GM19397 (cell line): Measurements from ENCODE around the gene RNU5B-1.
"Not testable (repeated sequence)": the region's sequence is repeated elsewhere in the genome, so short reads cannot be mapped to it uniquely, and the experiment has no call there.

ENCODE experiments used
- ATAC-seq: cut with Tn5 transposase; IDR thresholded peaks from one replicate; pipeline ENCODE4 v1.9.1; 2021; ENCODE audit warnings: mild to moderate bottlenecking, moderate library complexity; ENCODE audit not compliant: unreplicated experiment

Gene RNU5B-1

GRCh38 chr15:65304381-65305149, at the start of gene RNU5B-1:
Gene RNU5B-1, plus strand, starts transcription at chr15:65304677.
- peak; percentile 60 for ATAC-seq

- ATAC-seq, result no peak
Measured at GRCh38 chr15:65254758-65255157, 49.7 kb upstream of the RNU5B-1 start.

- no peak for ATAC-seq
Measured at GRCh38 chr15:65255486-65256140, 48.9 kb upstream of the RNU5B-1 start.

GRCh38 chr15:65258375-65259262, 45.9 kb upstream of the RNU5B-1 start:
- no peak for ATAC-seq

GRCh38 chr15:65259367-65259797, 45.1 kb upstream of the RNU5B-1 start:
- ATAC-seq, result no peak

- no peak for ATAC-seq
Measured at GRCh38 chr15:65260968-65261367, 43.5 kb upstream of the RNU5B-1 start.

GRCh38 chr15:65263313-65263712, 41.2 kb upstream of the RNU5B-1 start:
- ATAC-seq, result no peak

GRCh38 chr15:65264863-65265430, 39.5 kb upstream of the RNU5B-1 start:
- ATAC-seq, result no peak

GRCh38 chr15:65266469-65266868, 38.0 kb upstream of the RNU5B-1 start:
- ATAC-seq, result no peak

GRCh38 chr15:65268411-65268810, 36.1 kb upstream of the RNU5B-1 start:
- no peak for ATAC-seq

GRCh38 chr15:65270811-65271545, 33.5 kb upstream of the RNU5B-1 start:
- ATAC-seq, result not testable (repeated sequence)

GRCh38 chr15:65275104-65275727, 29.3 kb upstream of the RNU5B-1 start:
- no peak for ATAC-seq

- ATAC-seq, result no peak
Measured at GRCh38 chr15:65275728-65276126, 28.8 kb upstream of the RNU5B-1 start.

GRCh38 chr15:65277015-65277414, 27.5 kb upstream of the RNU5B-1 start:
- no peak for ATAC-seq

GRCh38 chr15:65278480-65278879, 26.0 kb upstream of the RNU5B-1 start:
- no peak for ATAC-seq

- no peak for ATAC-seq
Measured at GRCh38 chr15:65285291-65286068, 19.0 kb upstream of the RNU5B-1 start.

GRCh38 chr15:65286069-65286703, 18.3 kb upstream of the RNU5B-1 start:
- ATAC-seq, result peak; percentile 28

GRCh38 chr15:65286704-65287519, 17.6 kb upstream of the RNU5B-1 start, which contains the start of gene PARP16:
Gene PARP16, minus strand, starts transcription at chr15:65286883. Its CDS starts 457 bp downstream, at chr15:65286426.
- ATAC-seq, result peak; percentile 94
